HG03457 (cell line): Measurements from ENCODE around the gene RGS7.
"Not testable (repeated sequence)": the region's sequence is repeated elsewhere in the genome, so short reads cannot be mapped to it uniquely, and the experiment has no call there.

Experiments used
- ATAC-seq: cut with Tn5 transposase; IDR thresholded peaks from one replicate; pipeline ENCODE4 v1.9.1; 2021; ENCODE audit warnings: moderate number of reproducible peaks; ENCODE audit not compliant: unreplicated experiment

Gene RGS7

DNA sequence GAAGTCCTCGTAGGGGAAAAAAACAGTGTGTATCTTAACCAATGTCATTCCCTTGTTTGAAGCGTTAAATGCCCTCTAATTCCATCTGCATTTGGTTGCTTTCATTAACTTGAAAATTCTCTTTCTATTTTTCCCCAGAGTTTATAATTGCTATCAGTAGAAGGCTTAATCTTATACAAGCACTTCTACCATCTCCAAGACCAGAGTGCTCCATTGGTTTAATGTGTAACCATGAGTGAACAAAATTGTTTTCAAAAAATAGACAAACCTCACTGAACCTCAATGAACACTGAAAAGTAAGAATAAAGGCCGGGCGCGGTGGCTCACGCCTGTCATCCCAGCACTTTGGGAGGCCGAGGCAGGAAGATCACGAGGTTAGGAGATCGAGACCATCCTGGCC is 141.3 kb downstream of the RGS7 start:
- no peak for ATAC-seq

GRCh38 chr1:241215203-241215602 is 141.8 kb downstream of the RGS7 start:
- no peak for ATAC-seq

GRCh38 chr1:241213139-241213538 is 143.9 kb downstream of the RGS7 start:
- ATAC-seq = no peak

GRCh38 chr1:241212628-241213027 is 144.4 kb downstream of the RGS7 start:
- ATAC-seq = no peak

DNA sequence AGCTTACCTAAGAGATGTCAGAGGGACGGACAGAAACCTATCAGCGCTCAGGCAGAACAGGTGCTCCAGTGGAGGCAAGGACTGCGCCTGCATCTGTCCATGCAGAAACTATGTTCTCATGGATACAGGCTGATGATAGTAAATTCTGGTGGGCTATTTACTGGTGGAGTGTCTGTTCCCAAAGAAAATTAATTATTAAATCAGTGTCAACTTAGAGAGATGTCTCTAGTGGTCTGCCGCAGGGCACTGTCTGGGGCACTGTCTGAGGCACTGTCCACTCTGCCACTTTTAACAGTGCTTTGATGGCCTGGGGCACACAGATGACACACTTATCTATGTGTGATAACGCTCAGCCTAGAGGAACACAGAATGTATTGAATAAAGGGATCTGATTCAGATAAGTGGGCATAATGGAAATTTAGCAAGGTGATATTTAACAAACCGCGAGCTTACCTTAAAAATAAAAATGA is 148.1 kb downstream of the RGS7 start:
- no peak for ATAC-seq

- no peak for ATAC-seq
These were observed 153.2 kb downstream of the RGS7 start for GRCh38 chr1:241203817-241204216.

DNA sequence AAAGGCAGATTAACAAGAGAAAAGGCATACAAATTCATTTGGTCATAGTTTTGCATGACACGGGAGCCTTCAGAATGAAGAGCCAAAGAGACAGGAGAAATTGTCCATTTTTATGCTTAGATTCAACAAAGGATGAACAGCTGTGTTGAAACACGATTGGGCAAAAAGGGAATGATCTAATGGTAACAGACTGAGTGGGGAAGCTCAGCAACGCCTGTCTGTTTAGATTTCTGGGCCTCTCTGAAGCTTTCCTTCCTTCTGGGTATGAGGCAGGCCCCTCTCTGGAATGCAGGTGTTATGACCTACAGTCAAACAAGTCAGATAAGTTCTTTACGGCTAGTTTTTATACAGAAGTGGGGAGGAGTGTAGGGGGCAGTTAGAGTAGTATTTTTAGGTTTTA is 154.6 kb downstream of the RGS7 start:
- no peak for ATAC-seq

GRCh38 chr1:241186716-241187115 is 170.3 kb downstream of the RGS7 start:
- ATAC-seq = no peak

DNA sequence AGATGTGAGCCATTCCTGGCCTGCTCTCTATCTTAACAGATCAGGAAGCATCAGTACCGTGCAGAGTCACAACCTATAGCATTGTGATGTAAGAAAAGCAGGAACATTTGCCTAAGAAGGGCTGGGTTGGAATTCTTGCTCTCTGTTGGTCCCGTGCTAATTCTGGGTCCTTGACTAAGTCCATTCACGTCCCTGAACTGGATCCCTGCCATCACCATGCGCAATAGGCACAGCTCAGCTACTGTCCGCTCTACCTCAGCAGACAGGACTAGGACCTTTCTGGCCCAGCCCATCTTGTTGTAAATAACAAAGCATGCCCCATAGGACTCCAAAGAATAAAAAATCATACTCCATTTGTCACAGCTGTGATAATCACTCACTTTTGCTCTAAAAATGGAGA is 175.0 kb downstream of the RGS7 start:
- no peak for ATAC-seq

DNA sequence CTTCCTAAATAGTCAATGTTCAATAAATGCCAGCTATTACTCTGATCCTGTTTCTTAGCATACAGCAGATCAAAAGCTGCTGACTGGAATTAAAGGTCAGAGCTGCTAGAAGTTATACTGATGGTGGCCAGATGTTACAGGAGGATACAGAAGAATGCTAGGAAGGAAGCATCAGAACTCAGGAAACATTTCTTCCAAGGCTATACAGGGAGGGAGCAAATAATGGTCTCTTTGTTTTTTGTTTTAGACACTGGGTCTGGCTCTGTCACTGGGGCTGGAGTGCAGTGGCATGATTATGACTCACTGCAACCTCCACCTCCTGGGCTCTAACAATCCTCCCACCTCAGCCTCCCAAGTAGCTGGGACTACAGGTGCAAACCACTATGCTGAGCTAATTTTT is 175.5 kb downstream of the RGS7 start:
- ATAC-seq = no peak

DNA sequence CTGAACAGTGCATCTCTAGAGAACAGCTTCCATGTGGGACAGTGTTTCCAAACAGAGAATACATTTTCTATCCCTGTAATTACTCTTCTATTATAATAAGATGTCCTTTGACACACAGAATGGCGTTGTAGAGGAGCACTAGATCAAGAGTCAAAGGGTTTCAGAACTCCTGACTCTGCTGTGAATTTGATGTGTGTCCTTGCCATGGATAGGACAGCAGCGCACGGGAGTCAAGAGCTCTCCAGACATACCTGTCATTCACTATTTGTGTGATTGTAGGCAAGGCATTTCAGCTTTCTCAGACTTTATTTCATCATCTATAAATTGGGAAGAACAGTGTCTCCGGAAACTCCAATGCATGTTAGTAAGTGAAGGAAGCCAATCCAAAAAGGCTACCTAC is 176.4 kb downstream of the RGS7 start:
- ATAC-seq = no peak

DNA sequence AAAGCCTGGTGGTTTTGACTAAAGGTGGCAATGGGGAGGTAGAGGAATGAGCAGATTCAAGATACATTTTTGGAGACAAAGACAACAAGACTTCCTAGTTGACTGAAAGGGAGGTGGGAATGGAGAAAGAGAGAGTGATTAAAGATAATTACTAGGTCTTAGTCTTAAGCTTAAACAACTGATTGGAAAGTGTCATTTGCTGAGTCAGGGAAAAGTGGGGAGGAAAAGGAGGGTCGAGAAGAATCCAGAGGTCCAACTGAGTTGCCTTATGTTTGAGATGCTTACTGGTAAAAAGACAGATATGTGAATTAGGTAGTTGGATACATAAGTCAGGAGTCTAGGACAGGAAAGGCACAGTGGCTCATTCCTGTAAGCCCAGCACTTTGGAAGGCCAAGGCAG is 179.3 kb downstream of the RGS7 start:
- no peak for ATAC-seq

- ATAC-seq = no peak
These were observed 184.5 kb downstream of the RGS7 start for GRCh38 chr1:241172486-241172885.

GRCh38 chr1:241171991-241172390 is 185.0 kb downstream of the RGS7 start:
- ATAC-seq = no peak

DNA sequence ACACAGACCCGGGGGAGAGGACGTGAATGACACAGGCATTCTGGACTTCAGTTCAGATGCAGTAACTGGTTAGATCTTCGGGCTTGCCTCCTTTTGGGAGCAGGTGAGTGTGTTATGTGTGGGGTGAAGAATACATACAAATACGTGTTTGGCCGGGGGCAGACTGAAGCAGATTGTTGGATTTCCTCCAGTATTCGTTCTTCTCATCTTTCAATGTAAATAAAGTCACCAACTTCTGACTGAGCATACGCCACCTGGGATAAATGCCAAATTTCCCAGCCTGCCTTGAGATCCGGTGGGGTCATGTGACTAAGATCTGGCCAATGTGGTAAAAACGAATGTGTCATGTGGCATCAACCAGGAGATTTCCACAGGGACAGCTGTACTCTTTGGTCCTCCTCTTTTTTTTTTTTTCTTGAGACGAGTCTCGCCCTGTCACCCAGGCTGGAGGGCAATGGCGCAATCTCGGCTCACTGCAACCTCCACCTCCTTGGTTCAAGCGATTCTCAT is 189.8 kb downstream of the RGS7 start:
- no peak for ATAC-seq

- ATAC-seq = no peak
These were observed 190.4 kb downstream of the RGS7 start for GRCh38 chr1:241166625-241167024.

GRCh38 chr1:241165256-241165655 is 191.7 kb downstream of the RGS7 start:
- not testable (repeated sequence) for ATAC-seq

GRCh38 chr1:241163363-241163762 is 193.6 kb downstream of the RGS7 start:
- ATAC-seq = no peak

DNA sequence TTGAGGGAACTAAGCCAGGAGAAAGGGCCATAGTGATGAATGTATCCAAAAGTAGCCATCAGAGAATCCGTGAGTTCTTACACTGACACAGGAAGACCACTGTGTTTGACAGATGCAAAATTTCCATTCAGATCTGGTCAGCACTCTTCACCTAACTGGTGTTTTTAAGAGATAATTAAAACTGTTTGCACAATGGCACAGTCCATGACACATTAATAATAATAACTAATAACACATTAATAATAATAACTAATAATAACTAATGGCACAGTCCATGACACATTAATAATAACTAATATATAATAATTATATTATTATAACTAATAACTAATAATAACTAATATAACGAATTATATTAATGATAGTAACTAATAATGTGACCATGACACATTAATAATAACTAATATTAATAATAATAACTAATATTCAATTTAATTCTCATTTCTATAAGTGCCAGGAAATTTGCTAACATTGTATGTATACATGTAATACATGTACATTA is 195.8 kb downstream of the RGS7 start:
- no peak for ATAC-seq

DNA sequence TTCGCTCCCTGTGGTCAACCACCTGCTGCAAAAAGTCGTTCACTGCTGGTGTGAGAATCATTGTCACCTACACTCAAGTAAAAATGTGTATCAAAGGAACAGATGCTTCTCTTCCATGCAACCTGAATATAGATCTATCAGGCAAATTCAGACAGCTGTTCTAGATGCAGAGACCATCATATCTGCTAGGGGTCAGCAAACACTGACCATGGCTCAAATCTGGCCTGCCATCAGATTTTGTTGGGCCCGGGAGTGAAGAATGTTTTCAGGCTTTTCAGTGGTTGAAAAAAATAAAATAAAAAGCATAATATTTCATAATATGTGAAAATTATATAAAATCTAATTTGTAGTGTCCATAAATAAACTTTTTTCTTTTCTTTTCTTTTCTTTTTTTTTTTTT is 199.6 kb downstream of the RGS7 start:
- ATAC-seq = no peak

DNA sequence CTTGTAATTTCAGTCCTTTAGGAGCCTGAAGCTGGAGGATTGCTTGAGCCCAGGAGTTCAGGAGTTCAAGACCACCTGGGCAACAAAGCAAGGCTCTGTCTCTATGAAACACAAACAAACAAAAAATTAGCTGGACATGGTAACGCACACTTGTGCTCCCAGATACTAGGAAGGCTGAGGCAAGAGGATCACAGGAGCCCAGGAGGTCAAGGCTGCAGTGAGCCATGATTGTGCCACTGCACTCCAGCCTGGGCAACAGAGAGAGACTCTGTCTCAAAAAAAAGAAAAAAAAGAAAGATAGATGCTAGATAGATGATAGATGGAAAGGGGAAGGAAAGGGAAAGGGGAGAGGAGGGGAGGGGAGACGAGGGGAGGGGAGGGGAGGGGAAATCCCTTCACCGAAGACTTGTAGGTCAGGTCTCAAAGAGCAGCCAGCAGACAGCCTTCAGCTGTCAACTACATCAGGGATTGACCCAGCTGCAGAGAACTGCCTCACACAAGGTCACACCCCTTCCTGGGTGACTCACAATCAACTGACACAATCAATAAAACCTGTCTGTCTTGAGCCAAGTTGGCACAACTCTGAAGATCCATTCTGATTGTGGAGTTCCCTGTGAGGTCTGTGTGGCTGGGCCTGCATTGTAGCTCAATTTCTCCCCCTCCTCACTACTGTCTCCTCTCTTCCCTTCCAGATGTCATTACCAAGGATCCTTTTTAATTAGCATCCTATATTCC is 200.6 kb downstream of the RGS7 start:
- ATAC-seq = no peak

GRCh38 chr1:241145881-241146280 is 211.1 kb downstream of the RGS7 start:
- no peak for ATAC-seq
